GM23338 (cell line): ENCODE measurements around the gene ICAM5. TPM values are rescaled to one million over a fixed set of nuclear protein-coding genes. Genes with fewer than 3 reads are reported as not detected.

Source experiments
- ATAC-seq: fragments of 200-7000 bp; cut with Tn5 transposase; 3 replicates; pipeline ENCODE4 v1.9.1; 2020
- DNase-seq: peaks from one replicate; pipeline ENCODE4 v3.0.0-alpha.2; 2015; ENCODE audit warnings: low spot score
- H2AFZ ChIP-seq: fragments of 200-600 bp; sonication (generic); 2 replicates; pipeline ENCODE4 v1.8.0; 2016; ENCODE audit warnings: antibody characterized with exemption, mild to moderate bottlenecking, moderate library complexity
- H3F3A ChIP-seq: fragments of 200-600 bp; sonication (generic); replicated peaks from 2 replicates; pipeline ENCODE4 v1.8.0; 2017; ENCODE audit warnings: antibody characterized with exemption, mixed run types, low read depth
- H3K27ac ChIP-seq: fragments of 200-600 bp; sonication (generic); 2 replicates; pipeline ENCODE4 v1.6.1; 2016; ENCODE audit warnings: low read depth
- H3K27me3 ChIP-seq: fragments of 200-600 bp; sonication (generic); 2 replicates; pipeline ENCODE4 v1.8.0; 2016; ENCODE audit warnings: mild to moderate bottlenecking, mixed run types, moderate library complexity; ENCODE audit not compliant: insufficient read depth
- H3K36me3 ChIP-seq: fragments of 200-600 bp; sonication (generic); 2 replicates; pipeline ENCODE4 v1.8.0; 2016; ENCODE audit warnings: mild to moderate bottlenecking; ENCODE audit not compliant: insufficient read depth
- H3K4me1 ChIP-seq: fragments of 200-600 bp; sonication (generic); 2 replicates; pipeline ENCODE4 v1.8.0; 2016; ENCODE audit warnings: mild to moderate bottlenecking, moderate library complexity; ENCODE audit not compliant: insufficient read depth
- H3K4me2 ChIP-seq: fragments of 200-600 bp; sonication (generic); 2 replicates; pipeline ENCODE4 v1.7.1; 2017; ENCODE audit warnings: mixed run types
- H3K4me3 ChIP-seq: fragments of 200-600 bp; sonication (generic); 2 replicates; pipeline ENCODE4 v1.6.1; 2016; ENCODE audit warnings: mixed run types
- H3K79me2 ChIP-seq: fragments of 200-600 bp; sonication (generic); replicated peaks from 2 replicates; pipeline ENCODE4 v1.8.0; 2017; ENCODE audit warnings: mild to moderate bottlenecking; ENCODE audit not compliant: insufficient read depth
- H3K9me2 ChIP-seq: fragments of 200-600 bp; sonication (generic); 2 replicates; pipeline ENCODE4 v1.8.0; 2017; ENCODE audit not compliant: insufficient read depth
- H4K20me1 ChIP-seq: fragments of 200-600 bp; sonication (generic); replicated peaks from 2 replicates; pipeline ENCODE4 v1.8.0; 2017; ENCODE audit warnings: mild to moderate bottlenecking; ENCODE audit not compliant: insufficient read depth
- H3K27ac Mint-ChIP-seq: 2 replicates; pipeline ENCODE4 v1.8.0; 2020; ENCODE audit warnings: inconsistent platforms, mild to moderate bottlenecking, moderate library complexity, mixed read lengths
- H3K27me3 Mint-ChIP-seq: 3 replicates; pipeline ENCODE4 v1.8.0; 2022; ENCODE audit warnings: low read depth, mild to moderate bottlenecking, moderate library complexity, mixed read lengths, inconsistent platforms; ENCODE audit not compliant: insufficient read depth, poor library complexity
- H3K36me3 Mint-ChIP-seq: 3 replicates; pipeline ENCODE4 v1.8.0; 2021; ENCODE audit warnings: low read depth, mild to moderate bottlenecking, inconsistent platforms, moderate library complexity, mixed read lengths
- H3K4me1 Mint-ChIP-seq: 3 replicates; pipeline ENCODE4 v1.8.0; 2020; ENCODE audit warnings: mild to moderate bottlenecking, inconsistent platforms, mixed read lengths
- H3K4me3 Mint-ChIP-seq: 3 replicates; pipeline ENCODE4 v1.8.0; 2021; ENCODE audit warnings: moderate library complexity, mild to moderate bottlenecking, inconsistent platforms, mixed read lengths
- H3K9me3 Mint-ChIP-seq: 3 replicates; pipeline ENCODE4 v1.8.0; 2020; ENCODE audit warnings: moderate library complexity, mild to moderate bottlenecking, inconsistent platforms, mixed read lengths
- CREB1 ChIP-seq: fragments of 250-450 bp; sonication (Bioruptor Pico); IDR thresholded peaks from 2 replicates; pipeline ENCODE4 v1.5.0; 2020; ENCODE audit warnings: low read depth, mild to moderate bottlenecking, moderate library complexity
- CTCF ChIP-seq, 2 experiments: fragments of 200-600 bp in 1 of 2; sonication (generic) in 1 of 2; conservative IDR thresholded peaks; 2 replicates each; pipeline versions ENCODE4 v1.5.1 to v1.6.1; 2016 to 2017; ENCODE audit warnings: antibody characterized with exemption in 2 of 2, low read depth in 2 of 2, mild to moderate bottlenecking in 2 of 2, moderate library complexity in 1 of 2
- ETS1 ChIP-seq: IDR thresholded peaks from 2 replicates; pipeline ENCODE4 v1.6.1; 2016; ENCODE audit warnings: antibody characterized with exemption
- EZH2phosphoT487 ChIP-seq: fragments of 200-600 bp; sonication (generic); IDR thresholded peaks from one replicate; pipeline ENCODE4 v1.8.1; 2018; ENCODE audit warnings: antibody characterized with exemption; ENCODE audit not compliant: unreplicated experiment
- NANOG ChIP-seq: IDR thresholded peaks from 2 replicates; pipeline ENCODE4 v1.6.1; 2016; ENCODE audit warnings: antibody characterized with exemption, borderline replicate concordance
- POLR2AphosphoS5 ChIP-seq: IDR thresholded peaks from 2 replicates; pipeline ENCODE4 v1.6.1; 2016; ENCODE audit warnings: antibody characterized with exemption, low read depth
- STAT1 ChIP-seq: IDR thresholded peaks from one replicate; pipeline ENCODE4 v1.6.1; 2016; ENCODE audit warnings: antibody characterized with exemption; ENCODE audit not compliant: unreplicated experiment
- ZNF331 ChIP-seq: fragments of 250-450 bp; sonication (Bioruptor Pico); IDR thresholded peaks from 2 replicates; pipeline ENCODE4 v1.5.0; 2020; ENCODE audit warnings: low read depth, mild to moderate bottlenecking, moderate library complexity
- ZNF462 ChIP-seq: fragments of 250-450 bp; sonication (Bioruptor Pico); IDR thresholded peaks from 2 replicates; pipeline ENCODE4 v1.5.0; 2020; ENCODE audit warnings: mild to moderate bottlenecking, moderate library complexity
- polyA plus RNA-seq: library from polyadenylated mRNA; unstranded; fragments of >200 nt; fragmentation: Nextera tagmentation; extraction: Ambion mirVana; gene quantifications from 2 replicates; pipeline ENCODE4 v1.2.1, GENCODE V29; 2016
- total RNA-seq: library from RNA; depleted of rRNA; stranded (reverse); fragments of >200 nt; shearing (Covaris generic); gene quantifications from 2 replicates; pipeline ENCODE4 v1.2.3, GENCODE V29; 2014
- TF ChIP-seq, protein P1 (sequence below): IDR thresholded peaks from one replicate; pipeline ENCODE4 v1.6.1; 2018; ENCODE audit warnings: antibody characterized with exemption; ENCODE audit not compliant: unreplicated experiment

ICAM5 gene
- total and polyA plus RNA-seq, 2 experiments from 2014 or later = 0.47 to 4.6 TPM

- TF ChIP-seq STAT1 (no peak), ETS1 (no peak), ZNF331 (no peak)
- TF ChIP-seq, protein P1, sequence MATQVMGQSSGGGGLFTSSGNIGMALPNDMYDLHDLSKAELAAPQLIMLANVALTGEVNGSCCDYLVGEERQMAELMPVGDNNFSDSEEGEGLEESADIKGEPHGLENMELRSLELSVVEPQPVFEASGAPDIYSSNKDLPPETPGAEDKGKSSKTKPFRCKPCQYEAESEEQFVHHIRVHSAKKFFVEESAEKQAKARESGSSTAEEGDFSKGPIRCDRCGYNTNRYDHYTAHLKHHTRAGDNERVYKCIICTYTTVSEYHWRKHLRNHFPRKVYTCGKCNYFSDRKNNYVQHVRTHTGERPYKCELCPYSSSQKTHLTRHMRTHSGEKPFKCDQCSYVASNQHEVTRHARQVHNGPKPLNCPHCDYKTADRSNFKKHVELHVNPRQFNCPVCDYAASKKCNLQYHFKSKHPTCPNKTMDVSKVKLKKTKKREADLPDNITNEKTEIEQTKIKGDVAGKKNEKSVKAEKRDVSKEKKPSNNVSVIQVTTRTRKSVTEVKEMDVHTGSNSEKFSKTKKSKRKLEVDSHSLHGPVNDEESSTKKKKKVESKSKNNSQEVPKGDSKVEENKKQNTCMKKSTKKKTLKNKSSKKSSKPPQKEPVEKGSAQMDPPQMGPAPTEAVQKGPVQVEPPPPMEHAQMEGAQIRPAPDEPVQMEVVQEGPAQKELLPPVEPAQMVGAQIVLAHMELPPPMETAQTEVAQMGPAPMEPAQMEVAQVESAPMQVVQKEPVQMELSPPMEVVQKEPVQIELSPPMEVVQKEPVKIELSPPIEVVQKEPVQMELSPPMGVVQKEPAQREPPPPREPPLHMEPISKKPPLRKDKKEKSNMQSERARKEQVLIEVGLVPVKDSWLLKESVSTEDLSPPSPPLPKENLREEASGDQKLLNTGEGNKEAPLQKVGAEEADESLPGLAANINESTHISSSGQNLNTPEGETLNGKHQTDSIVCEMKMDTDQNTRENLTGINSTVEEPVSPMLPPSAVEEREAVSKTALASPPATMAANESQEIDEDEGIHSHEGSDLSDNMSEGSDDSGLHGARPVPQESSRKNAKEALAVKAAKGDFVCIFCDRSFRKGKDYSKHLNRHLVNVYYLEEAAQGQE = no peak
Observed at GRCh38 chr19:10293637-10294367, 4.0 kb downstream of the ICAM5 start (continued).

DNA sequence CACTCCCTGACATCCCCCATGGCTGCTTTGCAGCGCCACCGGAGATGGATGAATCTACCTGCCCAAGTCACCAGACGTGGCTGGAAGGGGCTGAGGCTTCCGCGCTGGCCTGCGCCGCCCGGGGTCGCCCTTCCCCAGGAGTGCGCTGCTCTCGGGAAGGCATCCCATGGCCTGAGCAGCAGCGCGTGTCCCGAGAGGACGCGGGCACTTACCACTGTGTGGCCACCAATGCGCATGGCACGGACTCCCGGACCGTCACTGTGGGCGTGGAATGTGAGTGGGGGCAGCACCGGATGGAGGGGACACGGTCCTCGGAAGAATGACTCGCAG, 4.6 kb downstream of the ICAM5 start:
- Histone ChIP-seq H4K20me1 (no peaks in the 10 kb centered on the region), H3K9me2 (no peaks in the 10 kb centered on the region), H3K4me3 (no peak overlapping the region), H3K27ac (no peak overlapping the region), H3K4me2 (no peak overlapping the region), H3F3A (peaks cover 21% of the 10 kb centered on the region; the same call in 1 of the 2 replicates), H3K36me3 (no peaks in the 10 kb centered on the region), H3K4me1 (peaks cover 13% of the 10 kb centered on the region), H2AFZ (no peak overlapping the region), H3K79me2 (no peaks in the 10 kb centered on the region), H3K27me3 (peaks cover 88% of the 10 kb centered on the region)
- Mint-ChIP-seq H3K4me3 (peak overlapping the region; percentile 47; the same call in 1 of the 3 replicates), H3K27me3 (peaks cover 84% of the 10 kb centered on the region), H3K4me1 (peaks cover 28% of the 10 kb centered on the region), H3K27ac (no peak overlapping the region), H3K9me3 (no peaks in the 10 kb centered on the region), H3K36me3 (no peaks in the 10 kb centered on the region)
- DNase-seq = peak; percentile 56
- TF ChIP-seq CREB1 (CRISPR knock-in tag) (no peak), STAT1 (no peak), NANOG (no peak), EZH2phosphoT487 (no peak), POLR2AphosphoS5 (no peak), ZNF462 (CRISPR knock-in tag) (no peak), CTCF (conservative IDR thresholded peaks at IDR 0.05; ENCODE audit: low read depth in 2 of 2) (peak in 1 of 2 experiments; percentile 67; a peak in 3 of 4 replicates)
- ATAC-seq = peak; percentile 12
